SU-DHL-6 (cell line): ENCODE measurements around the gene ADGRF3.

ENCODE experiments used
- EZH2phosphoT487 ChIP-seq: fragments of 200-600 bp; sonication (generic), shearing (Covaris generic); conservative IDR thresholded peaks from 2 replicates; pipeline ENCODE4 v1.6.1; 2018; ENCODE audit warnings: mild to moderate bottlenecking, antibody characterized with exemption, low read length, moderate library complexity, mixed read lengths
- TF ChIP-seq, protein P1 (sequence below): fragments of 200-600 bp; sonication (generic); IDR thresholded peaks from one replicate; pipeline ENCODE4 v1.5.1; 2017; ENCODE audit warnings: antibody characterized with exemption, mild to moderate bottlenecking, low read length, moderate library complexity; ENCODE audit not compliant: insufficient read depth, poor library complexity, severe bottlenecking

DNA sequence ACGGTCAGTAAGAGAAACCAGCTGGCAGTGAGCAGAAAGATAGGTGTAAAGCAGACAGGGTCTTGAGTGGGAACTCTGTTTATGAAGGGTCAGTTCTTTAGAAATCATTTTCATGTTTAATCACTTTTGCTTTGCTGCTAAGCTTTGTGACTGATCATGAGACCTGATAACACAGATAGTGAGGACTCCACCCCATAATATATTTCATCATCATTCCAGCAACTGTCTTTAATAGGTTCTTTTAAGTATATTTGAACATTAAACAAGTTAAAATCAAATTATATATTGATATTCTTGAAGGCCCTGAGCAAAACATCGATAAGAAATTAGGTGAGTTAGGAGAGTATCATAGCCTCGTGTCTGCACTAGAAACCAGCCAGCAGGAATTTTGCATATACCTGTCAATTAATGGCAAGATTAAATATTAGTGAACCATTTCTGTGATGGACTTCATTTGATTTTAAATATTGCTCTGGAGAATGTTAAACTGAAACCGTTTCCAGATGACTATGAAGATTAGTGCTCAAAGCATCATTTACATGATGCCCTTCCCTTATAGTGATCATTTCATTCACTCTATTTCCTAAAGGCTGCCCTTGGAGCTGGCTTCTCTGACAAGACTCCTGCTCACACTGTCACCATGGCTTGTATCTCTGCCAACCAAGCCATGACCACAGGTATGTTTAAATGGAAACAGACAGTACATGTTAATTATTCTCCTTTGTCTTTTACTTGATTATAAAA lies 69.9 kb downstream of the ADGRF3 start:
- TF ChIP-seq EZH2phosphoT487 = no peak
- TF ChIP-seq, protein P1, sequence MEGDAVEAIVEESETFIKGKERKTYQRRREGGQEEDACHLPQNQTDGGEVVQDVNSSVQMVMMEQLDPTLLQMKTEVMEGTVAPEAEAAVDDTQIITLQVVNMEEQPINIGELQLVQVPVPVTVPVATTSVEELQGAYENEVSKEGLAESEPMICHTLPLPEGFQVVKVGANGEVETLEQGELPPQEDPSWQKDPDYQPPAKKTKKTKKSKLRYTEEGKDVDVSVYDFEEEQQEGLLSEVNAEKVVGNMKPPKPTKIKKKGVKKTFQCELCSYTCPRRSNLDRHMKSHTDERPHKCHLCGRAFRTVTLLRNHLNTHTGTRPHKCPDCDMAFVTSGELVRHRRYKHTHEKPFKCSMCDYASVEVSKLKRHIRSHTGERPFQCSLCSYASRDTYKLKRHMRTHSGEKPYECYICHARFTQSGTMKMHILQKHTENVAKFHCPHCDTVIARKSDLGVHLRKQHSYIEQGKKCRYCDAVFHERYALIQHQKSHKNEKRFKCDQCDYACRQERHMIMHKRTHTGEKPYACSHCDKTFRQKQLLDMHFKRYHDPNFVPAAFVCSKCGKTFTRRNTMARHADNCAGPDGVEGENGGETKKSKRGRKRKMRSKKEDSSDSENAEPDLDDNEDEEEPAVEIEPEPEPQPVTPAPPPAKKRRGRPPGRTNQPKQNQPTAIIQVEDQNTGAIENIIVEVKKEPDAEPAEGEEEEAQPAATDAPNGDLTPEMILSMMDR = no peak
